GM21717 (cell line): ENCODE measurements around the gene ZNF235.
"Not testable (repeated sequence)": the region's sequence is repeated elsewhere in the genome, so short reads cannot be mapped to it uniquely, and the experiment has no call there.

ENCODE experiments used
- ATAC-seq: cut with Tn5 transposase; IDR thresholded peaks from one replicate; pipeline ENCODE4 v1.9.1; 2021; ENCODE audit warnings: mild to moderate bottlenecking, moderate library complexity; ENCODE audit not compliant: unreplicated experiment

Gene ZNF235

DNA sequence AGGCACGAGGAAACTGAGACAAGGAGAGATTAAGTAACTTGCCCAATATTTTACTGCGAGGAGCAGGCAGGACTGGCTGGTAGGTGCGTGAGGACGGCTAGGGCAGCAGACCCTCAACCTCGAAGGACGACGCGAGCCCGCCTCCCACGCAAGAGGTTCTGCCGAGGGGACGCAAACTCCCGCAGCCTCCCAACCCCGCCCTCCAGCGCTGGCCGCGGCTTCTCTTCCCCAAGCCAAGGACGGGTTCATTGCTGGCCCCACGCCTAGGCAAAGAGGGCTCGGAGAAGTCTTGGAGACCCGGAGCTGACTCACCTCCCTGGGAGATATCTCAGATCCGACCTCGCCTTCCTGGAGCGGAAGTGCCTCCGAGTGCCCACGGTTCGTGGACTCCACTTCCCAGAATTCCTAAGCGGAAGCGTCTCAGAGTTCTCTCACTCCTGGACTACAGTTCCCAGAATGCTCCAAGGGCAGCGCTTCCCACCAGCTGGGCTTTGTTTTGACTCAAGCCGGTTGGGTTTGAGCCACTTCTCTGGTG, at the start of gene ZNF235:
Gene ZNF235, minus strand, starts transcription at position 367 of the 535 bp plus-strand sequence. CDS start 1,621 bp downstream, outside the sequence.
- peak; percentile 81 for ATAC-seq

DNA sequence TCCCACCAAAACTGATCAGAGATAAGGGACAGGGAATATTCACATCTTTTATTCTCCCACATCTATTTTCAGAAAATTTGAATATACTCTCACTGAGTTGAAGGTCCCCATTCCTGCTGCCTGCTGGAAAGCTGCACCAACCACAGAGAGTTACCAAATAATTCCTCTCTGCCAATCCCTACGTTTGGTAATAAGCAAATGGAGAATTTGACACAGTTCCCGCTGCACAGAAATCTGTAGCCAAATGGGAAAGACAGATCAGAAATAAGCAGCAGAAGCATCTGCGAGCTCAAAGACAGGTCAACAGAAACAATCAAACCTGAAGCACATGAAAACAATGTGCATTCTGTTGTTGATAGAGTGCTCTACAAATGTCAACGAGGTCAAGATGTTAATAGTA, 41.7 kb upstream of the ZNF235 start:
- ATAC-seq: no peak

DNA sequence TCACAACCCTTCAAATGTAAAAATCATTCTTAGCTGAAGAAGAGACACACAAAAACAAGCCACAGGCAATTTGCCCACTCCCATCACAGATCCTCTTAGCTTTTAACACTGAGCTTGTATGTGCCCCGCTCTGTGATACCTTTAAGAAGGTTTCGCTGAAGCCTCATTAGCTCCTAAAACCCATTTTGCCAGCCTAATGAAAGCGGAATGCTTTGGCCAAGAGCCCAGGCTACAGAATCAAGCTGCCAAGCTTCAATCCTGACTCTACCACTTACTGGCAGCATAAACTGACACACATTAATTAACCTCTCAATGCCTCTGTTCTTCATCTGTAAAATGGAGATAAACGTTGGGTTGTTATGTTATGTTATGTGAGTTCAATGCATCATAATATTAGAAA, 41.1 kb upstream of the ZNF235 start:
- ATAC-seq: no peak

DNA sequence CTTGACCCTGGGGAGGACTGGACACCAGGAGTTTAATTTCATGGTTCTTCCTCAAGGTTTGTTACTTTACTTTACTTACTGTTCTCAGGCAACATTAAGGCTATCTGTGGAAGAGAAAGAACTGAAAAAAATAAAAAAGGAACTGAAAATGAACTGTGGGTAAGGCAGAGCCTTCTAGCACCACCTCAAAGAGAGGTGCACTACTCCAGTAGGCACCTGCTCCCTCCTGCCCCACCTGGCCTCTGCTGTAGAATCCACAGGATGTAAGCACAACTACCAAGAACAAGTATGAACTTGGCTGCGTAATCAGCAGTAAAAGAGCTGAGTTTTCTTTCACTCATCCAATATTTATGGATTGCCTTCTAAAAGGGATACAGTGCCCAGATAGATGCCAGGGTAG, 39.4 kb upstream of the ZNF235 start:
- no peak for ATAC-seq

DNA sequence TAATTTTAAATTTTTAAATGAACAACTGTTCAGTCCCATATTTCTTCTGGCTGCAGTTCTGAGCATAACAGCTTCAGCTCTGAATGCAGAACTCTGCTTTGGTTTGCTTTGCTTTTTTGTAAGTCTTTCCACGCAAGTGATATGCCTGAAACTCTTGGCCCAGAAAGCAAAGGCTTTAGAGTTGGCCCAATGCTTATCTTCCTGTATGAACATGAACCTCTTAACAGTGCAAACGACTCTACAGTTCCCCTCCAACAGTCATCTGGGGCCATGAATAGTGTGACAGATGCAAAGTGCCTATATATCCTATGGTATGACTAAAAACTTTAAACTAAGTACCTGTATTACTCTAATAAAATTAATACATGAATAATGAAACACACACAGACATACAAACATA, 37.0 kb upstream of the ZNF235 start:
- no peak for ATAC-seq

DNA sequence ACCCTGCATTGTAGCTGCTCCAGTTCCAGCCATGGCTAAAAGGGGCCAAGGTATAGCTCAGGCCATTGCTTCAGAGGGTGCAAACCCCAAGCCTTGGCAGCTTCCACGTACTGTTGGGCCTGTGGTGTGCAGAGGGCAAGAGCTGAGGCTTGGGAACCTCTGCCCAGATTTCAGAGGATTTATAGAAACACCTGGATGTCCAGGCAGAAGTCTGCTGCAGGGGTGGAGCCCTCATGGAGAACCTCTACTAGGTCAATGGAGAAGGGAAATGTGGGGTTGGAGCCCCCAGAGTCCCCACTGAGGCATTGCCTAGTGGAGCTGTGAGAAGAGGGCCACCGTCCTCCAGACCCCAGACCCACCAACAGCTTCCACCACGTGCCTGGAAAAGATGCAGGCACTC, 29.8 kb upstream of the ZNF235 start:
- ATAC-seq: not testable (repeated sequence)

DNA sequence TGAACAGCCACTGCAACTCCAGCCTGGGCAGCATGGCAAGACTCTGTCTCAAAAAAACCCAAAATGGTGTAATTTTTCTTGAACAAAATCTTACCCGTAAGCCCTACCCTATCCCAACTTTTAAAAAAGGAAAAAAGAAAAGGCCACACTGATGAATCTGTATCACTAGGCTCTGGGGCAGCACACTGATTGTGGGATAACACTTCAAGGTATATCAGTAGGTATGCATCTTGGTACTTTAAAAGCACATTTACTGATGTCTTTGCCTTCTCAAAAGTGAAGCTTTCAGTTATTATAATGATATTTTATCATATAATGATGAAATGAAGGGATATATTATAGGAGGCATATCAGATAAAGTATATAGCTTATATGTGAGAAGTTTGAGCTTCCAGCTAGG, 27.3 kb upstream of the ZNF235 start:
- ATAC-seq: no peak

DNA sequence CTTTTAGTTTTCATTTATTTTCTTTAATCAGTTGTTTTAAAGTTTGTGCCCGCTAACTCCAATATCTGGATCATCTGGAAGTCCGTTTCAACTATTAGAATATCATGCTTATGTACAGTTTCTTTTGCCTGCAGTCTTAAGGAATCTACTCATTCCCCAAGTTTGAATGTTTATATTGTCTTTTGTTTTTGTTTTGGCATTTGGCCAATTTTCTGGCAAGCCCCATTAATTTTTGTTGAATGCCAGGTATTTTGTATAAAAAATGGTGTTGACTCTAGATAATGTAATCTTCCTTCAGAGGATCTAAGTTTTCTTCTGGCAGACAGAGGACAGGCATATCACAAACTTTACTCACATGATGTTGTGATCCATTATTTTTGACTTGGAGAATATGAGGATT, 11.1 kb upstream of the ZNF235 start:
- no peak for ATAC-seq

DNA sequence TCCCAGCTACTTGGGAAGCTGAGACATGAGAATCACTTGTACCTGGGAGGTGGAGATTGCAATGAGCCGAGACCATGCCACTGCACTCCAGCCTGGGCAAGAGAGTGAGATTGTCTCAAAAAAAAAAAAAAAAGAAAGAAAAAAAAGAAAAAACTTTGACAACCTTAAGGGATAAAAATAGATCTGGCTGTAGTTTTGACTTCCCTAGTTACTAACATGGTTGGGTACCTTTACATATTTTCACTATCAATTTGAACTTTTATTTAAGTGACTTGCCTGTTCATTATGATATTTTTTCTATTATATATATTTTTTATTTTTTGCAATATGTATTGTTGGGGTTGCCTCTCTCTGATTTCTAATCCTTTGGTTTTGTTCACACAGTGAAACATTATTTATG, 8.4 kb upstream of the ZNF235 start:
- ATAC-seq: no peak

DNA sequence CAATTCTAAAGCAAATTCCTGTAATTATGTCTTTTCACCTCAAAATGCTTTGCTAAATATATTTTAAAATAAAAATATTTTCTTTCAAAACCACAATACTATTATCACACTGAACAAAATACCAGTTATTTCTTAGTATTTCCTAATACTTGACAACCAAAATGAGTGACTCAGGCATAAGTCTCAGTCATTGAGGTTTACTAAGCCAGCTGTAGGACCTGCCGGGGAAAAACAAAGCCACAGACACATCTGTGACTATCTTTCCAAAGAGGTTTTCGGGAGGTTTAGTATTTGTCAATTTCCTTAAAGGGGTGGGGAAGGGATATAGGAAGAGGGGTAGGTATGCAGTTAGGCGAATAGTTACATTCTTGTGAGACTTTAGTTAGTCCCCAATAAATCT, 3.2 kb upstream of the ZNF235 start:
- no peak for ATAC-seq

DNA sequence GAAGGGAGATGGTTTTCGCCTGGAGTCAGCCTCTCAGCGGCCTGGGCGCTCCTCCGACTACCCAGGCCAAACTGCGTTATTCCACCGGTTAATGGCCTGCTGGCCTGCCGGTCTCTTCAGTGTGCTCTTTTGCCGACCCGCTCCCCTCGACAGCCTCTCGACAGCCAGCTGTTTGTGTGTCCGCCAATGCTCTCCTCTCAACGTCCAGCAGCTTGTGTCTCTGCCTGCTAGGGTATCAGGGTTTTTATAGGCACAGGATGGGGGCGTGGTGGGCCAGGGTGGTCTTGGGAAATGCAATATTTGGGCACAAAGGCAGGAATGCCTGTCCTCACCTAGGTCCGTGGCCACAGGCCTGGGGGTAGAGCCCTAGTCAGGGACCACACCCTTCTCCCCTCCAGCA, 1.5 kb upstream of the ZNF235 start:
- no peak for ATAC-seq

DNA sequence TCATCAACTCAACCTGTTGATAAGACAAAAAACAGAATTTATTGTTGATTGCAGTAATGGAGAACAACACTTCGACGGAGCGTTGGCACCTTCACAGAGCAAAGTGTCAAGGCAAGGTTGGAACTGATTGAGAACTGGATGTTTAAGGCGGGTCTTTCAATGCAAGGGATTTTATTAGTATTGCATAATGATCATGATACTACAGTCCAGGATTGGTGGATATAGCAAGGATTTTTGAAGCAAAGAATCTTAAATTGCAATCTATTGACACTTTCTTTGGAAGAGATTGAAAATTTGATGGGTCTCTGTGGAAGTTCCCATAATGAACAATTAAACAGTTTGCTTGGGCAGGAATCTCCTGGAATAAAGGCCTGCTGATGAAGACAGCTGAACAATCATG, 632 bp upstream of the ZNF235 start:
- ATAC-seq: no peak

DNA sequence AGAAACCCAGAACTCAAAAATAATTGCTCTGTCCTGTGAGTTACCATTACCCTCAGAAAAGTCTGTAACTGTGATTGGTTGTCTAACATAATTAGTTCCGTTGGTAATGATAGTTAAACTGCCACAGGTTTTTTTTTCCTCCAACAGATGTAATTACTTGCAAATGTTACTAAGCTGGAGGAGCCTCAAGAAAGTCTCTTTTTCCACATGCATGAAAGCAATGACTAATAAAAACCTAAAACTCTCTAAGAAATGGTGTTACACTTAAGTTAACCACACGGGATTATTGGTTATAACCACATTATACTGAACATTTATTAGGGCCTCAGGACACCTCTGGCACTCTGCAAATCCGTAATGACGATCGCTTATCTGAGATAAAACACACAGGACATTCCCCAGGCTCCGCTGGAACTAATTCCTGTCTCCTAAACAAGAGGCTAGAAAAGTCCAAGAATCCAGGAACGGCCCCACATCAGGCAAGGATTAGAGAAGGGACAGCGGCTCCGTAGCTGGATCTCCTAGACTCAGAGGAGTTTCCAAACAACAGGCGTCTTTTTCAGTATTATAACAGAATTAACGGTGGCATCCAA, 753 bp downstream of the ZNF235 start:
- no peak for ATAC-seq

DNA sequence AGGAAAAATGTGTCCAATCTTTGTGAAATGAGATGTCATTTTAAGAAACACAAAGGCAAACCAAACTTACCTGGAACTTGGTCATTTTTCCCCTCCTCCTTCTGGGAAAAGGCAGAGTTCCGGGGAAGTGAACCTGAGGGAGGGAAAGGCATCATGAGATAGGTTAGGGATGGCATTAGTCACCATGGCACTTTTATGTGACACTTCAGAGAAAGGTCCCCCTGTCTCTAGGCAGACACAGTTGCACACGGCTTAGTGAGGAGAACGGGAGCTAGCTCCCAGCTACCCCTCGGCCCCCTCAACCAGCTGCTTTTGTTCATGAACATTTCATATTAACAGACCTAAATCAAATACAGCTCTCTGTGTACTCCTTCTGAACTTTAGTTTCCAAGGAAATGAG, 1.5 kb downstream of the ZNF235 start:
- ATAC-seq: no peak

DNA sequence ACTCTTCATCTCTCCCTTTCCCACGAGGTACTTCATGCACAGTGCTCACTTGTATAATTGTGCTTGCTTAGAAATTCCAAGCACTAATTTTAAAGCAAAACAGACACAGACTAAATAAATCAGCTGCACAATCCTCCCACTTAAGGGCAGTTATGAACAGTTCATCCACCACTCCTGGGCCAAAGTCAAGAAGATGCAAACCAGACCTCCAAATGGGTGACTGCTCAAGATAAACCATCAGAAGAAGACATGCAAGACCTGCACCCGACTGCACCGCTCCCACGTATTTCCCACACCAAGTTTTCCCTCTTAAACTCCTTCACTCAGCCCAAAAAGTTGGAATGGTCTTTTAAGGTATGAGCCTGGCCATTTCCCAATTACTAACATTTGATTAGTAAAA, 19.9 kb downstream of the ZNF235 start:
- no peak for ATAC-seq

DNA sequence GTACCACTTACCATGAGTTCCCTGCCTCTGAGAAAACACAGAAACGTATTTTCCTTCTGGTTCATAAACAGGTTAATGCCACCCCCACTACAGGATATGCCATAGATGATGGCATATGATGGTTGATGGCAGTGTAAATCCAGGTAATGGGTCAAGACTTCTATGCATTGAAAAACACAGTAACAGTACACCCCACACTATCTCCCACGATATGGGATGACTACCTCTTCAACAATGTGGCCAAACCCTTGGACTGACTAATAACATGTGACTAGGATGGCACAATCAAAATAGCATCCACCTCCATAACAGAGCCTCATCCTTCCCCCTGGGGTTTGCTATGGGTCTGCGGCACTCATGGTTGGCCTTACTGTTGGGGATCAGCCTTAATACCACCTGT, 22.0 kb downstream of the ZNF235 start:
- no peak for ATAC-seq

DNA sequence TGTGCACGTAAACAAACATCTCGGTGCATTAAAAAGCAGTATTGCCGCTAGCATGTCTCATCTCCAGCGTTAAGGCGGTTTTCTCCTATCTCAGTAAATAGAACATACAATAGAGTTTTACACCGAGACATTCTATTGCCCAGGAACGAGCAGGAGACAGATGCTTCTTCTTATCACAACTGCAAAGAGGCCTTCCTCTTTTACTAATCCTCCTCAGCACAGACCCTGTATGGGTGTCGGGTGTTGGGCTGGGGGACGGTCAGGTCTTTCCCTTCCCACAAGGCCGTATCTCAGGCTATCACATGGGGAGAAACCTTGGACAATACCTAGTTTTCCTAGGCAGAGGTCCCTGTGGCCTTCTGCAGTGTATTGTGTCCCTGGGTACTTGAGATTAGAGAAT, 23.9 kb downstream of the ZNF235 start:
- no peak for ATAC-seq

DNA sequence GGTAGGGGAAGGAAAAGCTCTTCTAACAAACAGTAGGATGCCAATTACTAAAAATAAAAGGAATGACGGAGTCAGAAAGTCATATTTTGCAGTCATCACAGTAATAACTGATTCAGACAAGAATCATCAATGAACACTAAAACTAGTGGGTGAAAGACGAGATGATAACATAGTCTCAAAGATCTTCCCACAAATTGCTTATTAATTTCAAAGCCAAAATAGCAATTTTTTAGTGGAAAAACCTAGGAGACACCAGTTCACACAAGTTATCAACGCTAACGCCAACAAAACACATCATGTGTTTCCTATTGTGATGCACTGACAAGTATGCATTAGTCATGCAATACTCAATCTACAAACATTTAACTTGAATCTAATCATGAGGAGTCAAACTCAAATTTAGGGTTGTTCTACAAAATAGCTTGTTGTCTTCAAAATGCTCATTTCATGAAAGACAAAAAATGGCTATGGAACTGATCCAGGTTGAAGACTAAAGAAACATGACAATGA, 26.6 kb downstream of the ZNF235 start:
- ATAC-seq: no peak

DNA sequence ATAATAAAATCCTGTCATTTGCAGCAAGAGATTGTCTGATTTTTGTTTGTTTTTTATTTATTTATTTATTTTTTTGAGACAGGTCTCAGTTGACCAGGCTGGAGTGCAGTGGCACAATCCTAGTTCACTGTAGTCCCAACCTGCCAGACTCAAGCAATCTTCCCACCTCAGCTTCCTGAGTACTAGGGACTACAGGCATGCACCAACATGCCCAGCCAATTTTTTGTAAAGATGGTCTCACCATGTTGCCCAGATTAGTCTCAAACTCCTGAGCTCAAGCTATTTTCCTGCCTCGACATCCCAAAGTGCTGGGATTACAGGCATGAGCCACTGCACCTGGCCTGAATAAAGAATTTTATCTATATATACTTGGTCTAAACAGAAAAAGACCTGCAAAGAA, 27.5 kb downstream of the ZNF235 start:
- no peak for ATAC-seq

DNA sequence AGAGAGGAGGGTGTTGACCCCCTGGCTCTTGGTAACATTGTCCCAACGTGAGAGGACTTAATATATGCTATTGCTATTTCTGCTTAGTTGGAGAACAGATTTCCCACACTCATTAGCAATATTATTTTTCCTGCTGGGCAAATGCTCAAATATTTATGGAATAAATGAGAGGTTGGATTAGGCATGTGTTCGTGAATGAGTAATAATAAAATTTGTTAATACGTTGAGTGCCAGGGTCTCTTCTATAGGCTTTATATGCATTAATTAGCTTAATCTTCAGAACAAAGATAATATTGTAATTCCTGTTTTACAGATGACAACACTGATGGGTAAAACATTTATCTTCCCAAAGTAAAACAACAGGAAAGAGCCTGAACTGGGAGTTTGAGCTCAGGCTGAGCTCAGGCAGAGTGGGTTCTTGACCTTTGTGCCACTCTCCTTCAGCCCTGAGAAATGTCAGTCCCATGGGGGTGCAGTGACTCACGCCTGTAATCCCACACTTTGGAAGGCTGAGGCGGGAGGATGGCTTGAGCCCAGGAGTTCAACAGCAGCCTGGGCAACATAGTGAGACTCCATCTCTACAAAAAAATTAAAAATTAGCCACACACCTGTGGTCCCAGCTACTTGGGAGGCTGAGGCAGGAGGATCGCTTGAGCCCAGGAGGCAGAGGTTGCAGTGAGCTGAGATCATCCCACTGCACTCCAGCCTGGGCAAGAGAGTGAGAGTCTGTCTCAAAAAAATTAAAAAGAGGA, 44.0 kb downstream of the ZNF235 start:
- no peak for ATAC-seq

DNA sequence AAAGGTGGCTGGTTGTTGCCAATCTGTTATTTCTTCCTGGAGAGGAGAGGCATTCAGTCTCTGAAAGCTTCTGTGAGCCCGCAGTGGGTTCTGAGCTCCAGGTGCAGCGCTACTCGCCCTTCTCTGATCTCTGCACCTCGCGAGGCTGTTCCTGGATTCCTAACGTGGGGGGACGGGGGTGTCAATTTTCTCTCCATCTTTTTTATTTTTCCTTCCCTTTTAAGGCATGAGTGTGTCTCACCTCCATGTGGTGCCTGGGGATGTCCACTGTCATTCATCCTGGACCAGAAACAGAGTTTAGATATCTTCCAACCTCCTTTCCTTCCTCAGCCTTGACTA, 44.5 kb downstream of the ZNF235 start:
- no peak for ATAC-seq

DNA sequence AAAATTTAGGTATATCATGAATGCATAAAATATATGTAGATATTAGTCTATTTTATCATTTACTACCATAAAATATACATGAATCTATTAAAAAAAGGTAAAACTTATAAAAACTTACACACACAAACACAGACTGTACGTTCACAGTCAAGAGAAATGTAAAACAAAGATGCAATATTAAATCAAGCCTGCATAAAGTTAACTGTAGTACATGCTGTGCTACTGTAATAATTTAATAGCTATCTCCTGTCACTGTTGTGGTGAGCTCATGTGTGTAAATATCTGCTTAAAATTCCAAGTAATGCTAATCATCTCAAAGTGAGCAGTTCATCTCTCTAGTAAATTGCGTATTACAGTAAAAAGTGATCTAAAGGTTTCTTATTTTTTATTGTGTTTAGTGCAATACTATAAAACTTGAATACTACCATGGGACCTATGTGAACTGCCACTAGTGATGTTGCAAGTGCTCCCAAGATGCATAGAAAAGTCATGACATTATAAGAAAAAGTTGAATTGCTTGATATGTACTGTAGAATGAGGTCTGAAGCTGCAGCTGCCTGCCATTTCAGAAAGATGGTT, 45.9 kb downstream of the ZNF235 start:
- no peak for ATAC-seq
